ENCODE data around the gene MED12L. TPM values are rescaled to one million over a fixed set of nuclear protein-coding genes. Genes with fewer than 3 reads are reported as not detected.

The MED12L gene
- total RNA-seq, 1 experiment from 2014 or later, result 6.4 TPM

DNA sequence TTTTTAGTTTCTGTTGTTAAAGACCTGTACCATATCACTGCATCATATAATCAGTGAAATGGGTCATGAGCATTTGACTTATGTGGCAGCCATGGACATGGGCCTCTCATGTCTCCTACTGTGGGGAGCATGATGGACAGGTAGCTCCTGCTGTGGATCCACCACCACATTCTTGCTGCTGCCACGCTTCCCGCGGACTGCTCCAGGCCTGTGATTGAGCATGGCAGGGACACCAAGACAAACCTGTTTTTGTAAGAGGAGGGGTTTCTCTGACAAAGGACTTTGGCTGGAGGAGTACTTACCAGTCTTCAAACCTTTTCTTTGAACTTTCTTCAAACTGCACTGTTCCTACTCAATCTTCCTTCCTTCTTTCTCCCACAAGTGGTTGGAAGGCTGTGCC is 210.8 kb downstream of the MED12L start:
- Histone ChIP-seq H4K20me1 (ENCODE audit: insufficient read depth) (no peaks in the 10 kb centered on the region), H3K9me3 (ENCODE audit: control insufficient read depth in 1 of 2, insufficient read depth in 1 of 2, low read depth in 1 of 2, low read length in 2 of 2) (no peaks in the 10 kb centered on the region), H3K36me3 (ENCODE audit: control insufficient read depth in 1 of 2, insufficient read depth in 2 of 2, low read length in 2 of 2) (no peaks in the 10 kb centered on the region), H2AFZ (ENCODE audit: low read depth, low read length, poor library complexity, severe bottlenecking) (no peak overlapping the region), H3K9me2 (ENCODE audit: insufficient read depth) (no peaks in the 10 kb centered on the region), H3K4me1 (ENCODE audit: control insufficient read depth in 1 of 2, insufficient read depth in 2 of 2, low read length in 2 of 2) (no peaks in the 10 kb centered on the region), H3K9ac (ENCODE audit: low read length) (no peak overlapping the region), H3K27me3 (ENCODE audit: insufficient read depth, low read length) (no peaks in the 10 kb centered on the region), H3K4me3 (replicated peaks in 1 of 2; ENCODE audit: low read depth in 1 of 2, low read length in 2 of 2) (no peak overlapping the region), H3K4me2 (ENCODE audit: low read length) (no peak overlapping the region), H3K79me2 (ENCODE audit: insufficient read depth, low read length) (no peaks in the 10 kb centered on the region), H3K27ac (ENCODE audit: low read depth, low read length) (no peak overlapping the region)
- ChIA-PET CTCF (no interaction called here), POLR2A (no interaction called here), RAD21 (ENCODE audit: low non-redundant PET in 1 of 2, low total read pairs in 2 of 2, uncharacterized antibody in 2 of 2, unreplicated experiment in 2 of 2) (no interaction called here)
- TF ChIP-seq RAD21 (IDR thresholded peaks at IDR 0.05; ENCODE audit: low read depth) (no peak), POLR2AphosphoS5 (IDR thresholded peaks at IDR 0.05; ENCODE audit: low read depth, low read length) (no peak), TCF7L2 (IDR thresholded peaks at IDR 0.05; ENCODE audit: borderline replicate concordance, extremely low read depth, insufficient read depth, insufficient read length) (no peak), CBX3 (IDR thresholded peaks at IDR 0.05; ENCODE audit: low read depth) (no peak), ELF1 (IDR thresholded peaks at IDR 0.05; ENCODE audit: borderline replicate concordance, low read depth) (no peak), CEBPB (IDR thresholded peaks at IDR 0.05; ENCODE audit: low read depth) (no peak), YY1 (IDR thresholded peaks at IDR 0.05; ENCODE audit: extremely low read depth, insufficient replicate concordance, low read depth, low read length) (no peak)
- TF ChIP-seq, protein P1, sequence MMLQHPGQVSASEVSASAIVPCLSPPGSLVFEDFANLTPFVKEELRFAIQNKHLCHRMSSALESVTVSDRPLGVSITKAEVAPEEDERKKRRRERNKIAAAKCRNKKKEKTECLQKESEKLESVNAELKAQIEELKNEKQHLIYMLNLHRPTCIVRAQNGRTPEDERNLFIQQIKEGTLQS (IDR thresholded peaks at IDR 0.05), result no peak
- ATAC-seq, result no peak
- DNase-seq (ENCODE audit: low read depth, low spot score), result no peak
- intact Hi-C loops (cut with micrococcal nuclease), result no loop called here
- BruUV-seq (replicated peaks), result no TSS peak

DNA sequence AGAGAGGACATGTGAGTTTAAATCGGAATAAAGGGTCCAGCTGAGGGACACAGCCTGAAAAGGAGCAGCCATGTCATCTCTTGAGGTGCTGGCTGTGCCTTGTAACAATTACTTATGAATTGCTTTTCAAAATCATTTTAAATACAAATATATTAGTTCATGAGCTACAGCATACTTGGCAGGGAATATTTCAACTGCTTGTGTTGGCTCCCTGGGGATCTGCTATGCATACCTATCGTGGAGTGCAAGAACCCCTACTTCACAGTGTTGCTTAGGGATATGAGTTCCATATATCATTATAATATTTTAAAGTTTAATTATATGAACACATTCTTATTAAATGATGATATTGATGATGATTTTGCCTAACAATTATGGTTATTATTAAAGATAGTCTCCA is 212.0 kb downstream of the MED12L start:
- ATAC-seq, result no peak
- RAD21 ChIA-PET (ENCODE audit: low non-redundant PET in 1 of 2, low total read pairs in 2 of 2, uncharacterized antibody in 2 of 2, unreplicated experiment in 2 of 2), result no interaction called here

More for the DNA sequence above, 212.0 kb downstream of the MED12L start:
- intact Hi-C loops (cut with micrococcal nuclease), result no loop called here
- BruUV-seq (replicated peaks), result no TSS peak
- Histone ChIP-seq H3K4me2 (ENCODE audit: low read length) (no peak overlapping the region), H3K4me3 (replicated peaks in 1 of 2; ENCODE audit: low read depth in 1 of 2, low read length in 2 of 2) (no peak overlapping the region), H3K79me2 (ENCODE audit: insufficient read depth, low read length) (no peaks in the 10 kb centered on the region), H3K4me1 (ENCODE audit: control insufficient read depth in 1 of 2, insufficient read depth in 2 of 2, low read length in 2 of 2) (peaks cover 0 to 5% of the 10 kb centered on the region in 2 experiments; a peak in 1 of 4 replicates), H3K9ac (ENCODE audit: low read length) (no peak overlapping the region), H4K20me1 (ENCODE audit: insufficient read depth) (no peaks in the 10 kb centered on the region), H3K27me3 (ENCODE audit: insufficient read depth, low read length) (no peaks in the 10 kb centered on the region), H3K27ac (ENCODE audit: low read depth, low read length) (no peak overlapping the region), H3K9me2 (ENCODE audit: insufficient read depth) (no peaks in the 10 kb centered on the region), H2AFZ (ENCODE audit: low read depth, low read length, poor library complexity, severe bottlenecking) (no peak overlapping the region), H3K9me3 (ENCODE audit: control insufficient read depth in 1 of 2, insufficient read depth in 1 of 2, low read depth in 1 of 2, low read length in 2 of 2) (no peaks in the 10 kb centered on the region), H3K36me3 (ENCODE audit: control insufficient read depth in 1 of 2, insufficient read depth in 2 of 2, low read length in 2 of 2) (no peaks in the 10 kb centered on the region)
- CTCF ChIA-PET, result no interaction called here
- POLR2A ChIA-PET, result no interaction called here
- no peak for DNase-seq (ENCODE audit: low read depth, low spot score)
- TF ChIP-seq EZH2 (IDR thresholded peaks at IDR 0.05) (no peak), EZH2phosphoT487 (IDR thresholded peaks at IDR 0.05; ENCODE audit: borderline replicate concordance) (no peak), FOSL1 (IDR thresholded peaks at IDR 0.05; ENCODE audit: low read depth) (no peak), RAD21 (IDR thresholded peaks at IDR 0.05; ENCODE audit: low read depth) (no peak), SIN3A (IDR thresholded peaks at IDR 0.05; ENCODE audit: low read depth) (no peak), ELF1 (IDR thresholded peaks at IDR 0.05; ENCODE audit: borderline replicate concordance, low read depth) (no peak), CBX3 (IDR thresholded peaks at IDR 0.05; ENCODE audit: low read depth) (no peak), EGR1 (IDR thresholded peaks at IDR 0.05; ENCODE audit: low read depth) (no peak)
- TF ChIP-seq, protein P2, sequence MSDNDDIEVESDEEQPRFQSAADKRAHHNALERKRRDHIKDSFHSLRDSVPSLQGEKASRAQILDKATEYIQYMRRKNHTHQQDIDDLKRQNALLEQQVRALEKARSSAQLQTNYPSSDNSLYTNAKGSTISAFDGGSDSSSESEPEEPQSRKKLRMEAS (IDR thresholded peaks at IDR 0.05), result no peak
